ENCODE measurements around the gene ERI3.

DNA sequence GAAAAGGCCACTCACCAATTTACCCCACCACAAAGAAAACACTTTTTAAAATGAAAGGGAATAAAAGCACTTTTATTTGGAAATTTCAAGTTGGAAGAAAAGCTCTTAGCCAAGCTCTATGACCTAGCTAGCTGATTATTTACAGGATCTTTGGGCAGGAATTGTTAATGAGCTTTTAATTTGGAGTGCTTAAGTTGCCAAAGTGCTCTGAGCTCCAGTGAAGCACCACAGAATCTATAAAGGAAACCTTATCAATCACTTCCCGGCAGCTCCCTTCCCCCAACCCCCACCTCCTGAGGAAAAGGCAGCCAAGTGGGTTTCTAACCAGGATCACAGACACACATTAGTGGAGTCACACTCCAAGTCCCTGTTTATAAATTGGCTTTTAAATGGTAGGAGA is 1.5 kb downstream of the ERI3 start:
- TF ChIP-seq, protein P1, sequence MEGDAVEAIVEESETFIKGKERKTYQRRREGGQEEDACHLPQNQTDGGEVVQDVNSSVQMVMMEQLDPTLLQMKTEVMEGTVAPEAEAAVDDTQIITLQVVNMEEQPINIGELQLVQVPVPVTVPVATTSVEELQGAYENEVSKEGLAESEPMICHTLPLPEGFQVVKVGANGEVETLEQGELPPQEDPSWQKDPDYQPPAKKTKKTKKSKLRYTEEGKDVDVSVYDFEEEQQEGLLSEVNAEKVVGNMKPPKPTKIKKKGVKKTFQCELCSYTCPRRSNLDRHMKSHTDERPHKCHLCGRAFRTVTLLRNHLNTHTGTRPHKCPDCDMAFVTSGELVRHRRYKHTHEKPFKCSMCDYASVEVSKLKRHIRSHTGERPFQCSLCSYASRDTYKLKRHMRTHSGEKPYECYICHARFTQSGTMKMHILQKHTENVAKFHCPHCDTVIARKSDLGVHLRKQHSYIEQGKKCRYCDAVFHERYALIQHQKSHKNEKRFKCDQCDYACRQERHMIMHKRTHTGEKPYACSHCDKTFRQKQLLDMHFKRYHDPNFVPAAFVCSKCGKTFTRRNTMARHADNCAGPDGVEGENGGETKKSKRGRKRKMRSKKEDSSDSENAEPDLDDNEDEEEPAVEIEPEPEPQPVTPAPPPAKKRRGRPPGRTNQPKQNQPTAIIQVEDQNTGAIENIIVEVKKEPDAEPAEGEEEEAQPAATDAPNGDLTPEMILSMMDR (IDR thresholded peaks at IDR 0.05) = no peak
- no peak for TF ChIP-seq POLR2A (IDR thresholded peaks at IDR 0.05)
- TF ChIP-seq POLR2AphosphoS5 (IDR thresholded peaks at IDR 0.05) = no peak
